HG02885 (cell line): Measurements from ENCODE around the gene CTNND2.

Source experiments
- ATAC-seq: cut with Tn5 transposase; IDR thresholded peaks from one replicate; pipeline ENCODE4 v1.9.1; 2021; ENCODE audit warnings: mild to moderate bottlenecking; ENCODE audit not compliant: unreplicated experiment, poor library complexity

The CTNND2 gene

GRCh38 chr5:11497651-11498050 lies 406.6 kb downstream of the CTNND2 start:
- ATAC-seq: no peak

- ATAC-seq: no peak
Observed at GRCh38 chr5:11496137-11496719, 408.0 kb downstream of the CTNND2 start.

DNA sequence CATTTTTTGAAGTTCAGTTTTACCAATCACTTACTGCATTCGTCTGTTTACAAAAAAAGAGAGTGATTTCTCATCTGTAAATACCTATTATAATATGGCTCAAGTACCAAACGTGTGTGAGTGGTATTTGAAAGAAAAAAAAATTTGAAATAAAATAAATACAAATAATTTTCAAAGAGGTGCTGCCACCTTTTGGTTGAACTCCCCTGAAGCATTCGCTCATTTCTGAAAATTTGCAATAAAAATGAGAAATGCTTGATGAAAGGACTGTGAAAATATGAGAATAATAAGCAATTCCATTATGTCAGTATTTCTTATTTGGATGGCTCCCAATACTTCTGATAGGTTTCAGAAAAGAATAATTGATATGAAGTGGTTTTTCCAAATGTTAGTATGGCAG lies 409.9 kb downstream of the CTNND2 start:
- no peak for ATAC-seq

DNA sequence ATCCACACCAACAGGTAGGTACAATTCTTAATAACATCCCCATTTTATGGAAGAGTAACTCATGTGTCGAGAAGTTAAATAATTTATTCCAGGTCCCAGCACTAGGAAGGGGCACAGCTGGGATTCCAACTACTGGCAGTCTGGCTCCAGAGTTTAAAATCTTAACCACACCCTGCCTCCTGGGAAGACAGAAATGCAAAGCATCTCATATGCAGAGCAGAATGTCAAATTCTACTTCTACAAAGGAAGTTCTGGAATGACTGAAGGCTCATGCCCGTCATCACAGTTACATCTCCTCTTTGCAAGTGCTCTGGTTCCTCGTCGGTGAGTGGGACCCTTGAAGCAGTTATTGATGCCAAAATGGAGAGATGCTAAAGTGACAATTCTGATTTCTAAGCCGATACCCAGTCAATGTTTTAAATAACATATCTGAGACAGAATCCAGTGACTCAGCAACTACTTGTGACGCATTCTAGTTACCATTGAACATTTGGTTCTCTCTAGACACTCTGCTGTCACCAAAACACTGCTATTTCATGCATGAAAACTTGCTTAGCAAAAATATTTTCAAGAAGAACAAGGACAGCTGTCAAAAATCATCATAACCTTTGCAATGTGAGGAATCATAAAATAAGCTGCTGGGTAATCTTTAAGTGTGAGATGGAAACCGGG lies 412.7 kb downstream of the CTNND2 start:
- ATAC-seq: no peak

DNA sequence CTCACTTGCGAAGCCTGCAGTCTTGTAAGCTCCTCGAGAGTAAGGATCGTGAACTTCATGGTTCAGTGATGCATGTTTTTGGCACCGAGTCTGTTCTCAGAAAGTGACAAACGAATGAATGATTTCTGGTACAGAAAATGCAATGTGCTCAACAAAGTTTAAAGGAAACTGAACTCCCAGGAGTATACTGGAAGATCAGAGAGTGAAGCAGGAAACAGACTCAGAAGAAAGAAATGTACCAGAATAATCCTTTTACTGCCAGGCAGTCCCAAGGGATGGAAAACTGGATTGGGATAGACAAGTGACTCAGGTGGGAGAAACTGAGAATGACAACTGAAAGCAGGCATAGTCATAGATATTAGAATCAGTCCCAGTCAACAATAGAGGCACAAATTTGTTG lies 420.6 kb downstream of the CTNND2 start:
- no peak for ATAC-seq

- no peak for ATAC-seq
Observed at GRCh38 chr5:11482011-11482410, 422.2 kb downstream of the CTNND2 start.

DNA sequence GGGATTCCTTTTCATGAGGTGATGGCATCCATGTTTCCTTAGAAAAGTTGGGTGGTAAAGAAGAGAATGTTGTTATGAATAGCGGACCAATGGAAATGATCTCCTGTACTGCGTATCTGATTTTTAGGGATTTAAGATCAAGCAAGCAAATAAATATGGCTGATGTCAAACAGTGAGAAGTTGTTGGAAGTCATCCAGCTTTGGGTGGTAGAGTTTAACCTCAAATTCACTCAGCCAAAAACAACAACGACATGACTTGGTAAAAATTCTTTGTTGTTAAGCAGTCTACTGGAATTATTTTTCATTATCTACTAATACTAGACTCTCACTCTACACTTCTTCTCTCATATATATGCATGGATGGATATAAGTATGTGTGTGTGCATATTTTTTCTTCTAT lies 426.5 kb downstream of the CTNND2 start:
- no peak for ATAC-seq

- no peak for ATAC-seq
Observed at GRCh38 chr5:11476866-11477265, 427.4 kb downstream of the CTNND2 start.

DNA sequence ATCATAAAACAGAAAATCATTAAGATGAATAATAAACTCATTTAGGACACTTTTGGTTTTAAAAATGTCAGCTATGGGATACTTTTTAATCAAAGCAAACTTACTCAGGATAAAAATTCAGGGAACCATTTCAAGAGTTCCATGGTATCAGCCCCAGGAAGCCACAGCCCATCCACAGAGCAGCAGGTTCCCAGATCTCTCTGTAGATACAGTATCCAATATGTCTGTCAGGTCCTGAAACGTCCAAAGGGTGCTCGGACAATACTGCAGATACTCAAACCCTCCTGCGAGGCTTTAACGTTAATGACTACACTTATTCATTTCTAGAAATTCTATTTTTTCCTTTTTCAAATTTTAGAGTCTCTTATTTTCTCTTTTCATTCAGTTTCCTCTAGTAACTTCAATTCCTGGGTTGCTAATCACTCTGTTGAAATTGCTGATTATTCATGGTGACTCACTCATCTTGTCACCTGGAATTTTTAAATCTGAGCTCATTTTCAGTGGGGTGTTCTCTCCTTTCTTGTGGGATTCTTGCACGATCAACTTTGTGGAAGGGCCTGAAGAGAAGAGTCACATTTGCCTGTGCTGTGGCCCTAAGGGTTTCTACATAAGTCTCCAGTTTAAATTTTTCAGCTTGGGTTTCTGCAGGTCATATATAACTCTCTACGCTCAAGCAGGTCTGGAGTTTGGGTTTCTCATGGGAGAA lies 435.8 kb downstream of the CTNND2 start:
- ATAC-seq: no peak

- ATAC-seq: no peak
Observed at GRCh38 chr5:11467588-11467987, 436.7 kb downstream of the CTNND2 start.

DNA sequence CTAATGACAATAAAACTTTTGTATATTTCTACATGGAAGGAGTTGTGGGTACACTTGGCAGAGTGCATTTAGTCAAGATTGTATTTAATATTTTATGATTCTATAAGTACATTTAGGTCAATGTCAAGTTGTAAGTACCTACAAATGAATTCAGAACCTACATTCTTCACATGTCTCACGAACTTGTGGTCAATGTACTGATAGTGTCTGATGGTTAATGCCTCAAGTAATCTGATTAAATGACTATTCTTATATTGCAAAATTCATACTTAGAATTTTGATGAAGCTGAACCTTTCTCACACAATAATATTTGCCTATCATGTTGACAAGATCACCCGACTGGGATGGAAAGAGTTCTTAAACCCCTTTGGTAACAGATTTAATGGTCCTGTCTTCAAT lies 444.5 kb downstream of the CTNND2 start:
- ATAC-seq: no peak

DNA sequence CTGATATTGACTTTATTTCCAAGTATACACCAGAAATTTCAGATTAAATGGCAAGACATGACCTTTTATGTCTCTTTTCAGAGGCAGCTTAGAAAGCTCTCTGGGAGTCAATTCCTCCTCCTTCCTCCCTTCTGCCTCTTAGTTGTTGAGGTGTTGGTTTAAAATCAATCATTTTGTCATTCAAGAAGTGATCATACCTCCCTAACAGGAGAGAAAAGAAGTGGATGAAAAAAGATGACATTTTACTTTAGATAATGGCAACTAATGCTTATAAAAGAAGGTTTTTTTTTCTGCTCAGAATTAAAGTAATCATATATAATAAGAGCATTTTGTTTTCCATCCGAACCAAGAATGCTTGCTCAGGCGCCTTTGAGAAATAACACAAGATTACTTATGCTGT lies 448.7 kb downstream of the CTNND2 start:
- ATAC-seq: no peak

DNA sequence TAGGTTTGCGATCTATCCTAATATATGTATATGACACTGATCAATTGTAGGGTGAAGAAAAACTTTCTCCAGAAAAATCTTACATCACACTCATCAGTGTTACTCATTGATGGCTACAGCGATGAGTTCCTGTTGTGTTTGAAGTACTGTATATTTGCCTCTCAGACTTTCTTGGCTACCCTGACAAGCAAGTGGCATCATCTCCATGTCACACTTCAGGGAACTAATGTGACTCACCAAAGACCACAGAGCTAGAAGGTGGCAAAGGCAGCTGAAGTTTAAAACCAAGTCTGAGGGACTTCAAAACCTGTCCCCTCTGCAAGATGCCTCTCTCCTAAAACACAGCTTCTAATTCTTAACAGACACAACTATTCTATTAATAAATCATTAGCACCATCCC lies 451.4 kb downstream of the CTNND2 start:
- ATAC-seq: no peak

- no peak for ATAC-seq
Observed at GRCh38 chr5:11449966-11450365, 454.3 kb downstream of the CTNND2 start.

- no peak for ATAC-seq
Observed at GRCh38 chr5:11449217-11449616, 455.0 kb downstream of the CTNND2 start.

- no peak for ATAC-seq
Observed at GRCh38 chr5:11443831-11444230, 460.4 kb downstream of the CTNND2 start.

- ATAC-seq: no peak
Observed at GRCh38 chr5:11432116-11432515, 472.1 kb downstream of the CTNND2 start.

- ATAC-seq: no peak
Observed at GRCh38 chr5:11429254-11429653, 475.0 kb downstream of the CTNND2 start.

DNA sequence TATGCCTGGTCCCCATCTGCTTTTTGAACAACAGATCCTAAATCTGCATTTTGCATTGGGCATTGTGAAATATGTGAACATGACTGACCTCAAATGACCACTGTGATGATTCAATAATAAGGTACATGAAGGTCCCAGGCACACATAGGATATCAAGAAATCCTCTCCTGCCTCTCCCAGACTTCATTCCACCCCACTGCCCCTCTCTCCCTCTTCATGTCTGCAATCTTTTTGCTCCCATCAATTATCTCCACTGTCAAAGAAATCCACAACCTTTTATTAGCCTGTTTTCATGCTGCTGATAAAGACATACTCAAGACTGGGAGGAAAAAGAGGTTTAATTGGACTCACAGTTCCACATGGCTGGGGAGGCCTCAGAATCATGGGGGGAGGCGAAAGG lies 476.7 kb downstream of the CTNND2 start:
- ATAC-seq: no peak

DNA sequence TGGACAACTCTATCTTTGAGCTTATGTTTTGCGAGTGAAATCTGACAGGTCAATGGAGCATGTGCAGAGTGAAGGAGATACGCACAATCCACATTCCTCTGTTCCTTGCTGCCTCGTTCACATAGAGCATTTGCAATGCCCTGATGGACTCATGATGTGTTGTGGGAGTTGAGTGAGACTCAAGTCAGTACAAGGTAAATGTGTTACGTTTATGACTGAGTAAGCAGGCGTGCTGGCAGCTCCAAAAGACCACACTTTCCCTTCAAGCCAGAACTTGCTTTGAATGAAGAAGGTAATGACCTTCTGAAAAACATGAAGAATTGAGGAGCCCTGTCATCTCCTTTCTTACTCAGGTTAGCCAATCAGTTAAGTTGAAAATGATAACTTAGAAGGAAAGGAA lies 477.8 kb downstream of the CTNND2 start:
- no peak for ATAC-seq

- no peak for ATAC-seq
Observed at GRCh38 chr5:11422342-11422741, 481.9 kb downstream of the CTNND2 start.

DNA sequence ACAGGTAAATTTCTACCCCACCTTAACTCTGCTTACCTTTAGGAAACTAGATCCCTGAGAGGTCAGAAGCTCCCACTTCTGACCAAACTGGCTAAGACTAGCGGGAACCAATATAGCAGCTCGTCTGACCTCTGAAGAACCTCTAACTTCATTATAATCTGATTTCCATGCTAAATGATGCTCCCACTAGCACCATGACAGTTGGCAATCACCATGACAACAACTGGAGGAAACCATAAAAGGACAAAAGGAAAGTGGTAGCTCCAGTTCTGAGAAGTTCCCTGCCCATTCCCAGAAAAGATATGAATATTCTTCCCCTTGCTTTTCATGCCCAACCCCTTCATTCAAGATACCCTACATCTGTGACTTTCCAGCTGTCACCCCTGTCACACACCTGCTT lies 483.3 kb downstream of the CTNND2 start:
- ATAC-seq: no peak
